ENCODE data around the gene TRIM9. TPM values are rescaled to one million over a fixed set of nuclear protein-coding genes. Genes with fewer than 3 reads are reported as not detected.

The TRIM9 gene
- total RNA-seq, 1 donor from 2014 or later = 2.2 TPM

DNA sequence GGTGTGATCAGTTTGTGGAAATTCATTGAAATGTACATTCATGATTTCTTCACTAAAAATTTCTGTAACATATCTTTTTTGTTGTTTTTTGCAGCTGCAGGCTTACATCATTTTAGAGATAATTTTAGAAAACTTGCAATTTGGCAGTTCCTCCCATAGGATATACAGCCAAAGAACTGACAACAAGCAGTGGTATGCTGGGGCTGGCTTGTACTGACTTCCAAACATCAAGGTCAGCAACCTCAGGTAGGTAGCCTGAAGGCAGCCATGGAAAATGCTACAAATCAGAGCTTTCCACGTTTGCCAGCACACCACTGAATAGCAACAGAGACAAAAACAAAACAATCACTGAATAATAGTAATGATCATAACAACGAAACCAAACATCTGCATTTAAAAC, 21.2 kb downstream of the TRIM9 start:
- Histone ChIP-seq H3K9me3 (no peaks in the 10 kb centered on the region), H3K27ac (no peak overlapping the region), H3K36me3 (no peaks in the 10 kb centered on the region), H3K27me3 (no peaks in the 10 kb centered on the region), H3K4me3 (no peak overlapping the region), H3K4me1 (no peaks in the 10 kb centered on the region)
- intact Hi-C loops (cut with DNase I) = no loop called here
- no peak for DNase-seq (ENCODE audit: extremely low spot score in 2 of 2)
- TF ChIP-seq POLR2A (IDR thresholded peaks at IDR 0.05) (no peak), POLR2AphosphoS5 (IDR thresholded peaks at IDR 0.05; ENCODE audit: insufficient read depth in 1 of 2, low read depth in 1 of 2) (no peak)
- TF ChIP-seq, protein P1, sequence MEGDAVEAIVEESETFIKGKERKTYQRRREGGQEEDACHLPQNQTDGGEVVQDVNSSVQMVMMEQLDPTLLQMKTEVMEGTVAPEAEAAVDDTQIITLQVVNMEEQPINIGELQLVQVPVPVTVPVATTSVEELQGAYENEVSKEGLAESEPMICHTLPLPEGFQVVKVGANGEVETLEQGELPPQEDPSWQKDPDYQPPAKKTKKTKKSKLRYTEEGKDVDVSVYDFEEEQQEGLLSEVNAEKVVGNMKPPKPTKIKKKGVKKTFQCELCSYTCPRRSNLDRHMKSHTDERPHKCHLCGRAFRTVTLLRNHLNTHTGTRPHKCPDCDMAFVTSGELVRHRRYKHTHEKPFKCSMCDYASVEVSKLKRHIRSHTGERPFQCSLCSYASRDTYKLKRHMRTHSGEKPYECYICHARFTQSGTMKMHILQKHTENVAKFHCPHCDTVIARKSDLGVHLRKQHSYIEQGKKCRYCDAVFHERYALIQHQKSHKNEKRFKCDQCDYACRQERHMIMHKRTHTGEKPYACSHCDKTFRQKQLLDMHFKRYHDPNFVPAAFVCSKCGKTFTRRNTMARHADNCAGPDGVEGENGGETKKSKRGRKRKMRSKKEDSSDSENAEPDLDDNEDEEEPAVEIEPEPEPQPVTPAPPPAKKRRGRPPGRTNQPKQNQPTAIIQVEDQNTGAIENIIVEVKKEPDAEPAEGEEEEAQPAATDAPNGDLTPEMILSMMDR (IDR thresholded peaks at IDR 0.05) = no peak

DNA sequence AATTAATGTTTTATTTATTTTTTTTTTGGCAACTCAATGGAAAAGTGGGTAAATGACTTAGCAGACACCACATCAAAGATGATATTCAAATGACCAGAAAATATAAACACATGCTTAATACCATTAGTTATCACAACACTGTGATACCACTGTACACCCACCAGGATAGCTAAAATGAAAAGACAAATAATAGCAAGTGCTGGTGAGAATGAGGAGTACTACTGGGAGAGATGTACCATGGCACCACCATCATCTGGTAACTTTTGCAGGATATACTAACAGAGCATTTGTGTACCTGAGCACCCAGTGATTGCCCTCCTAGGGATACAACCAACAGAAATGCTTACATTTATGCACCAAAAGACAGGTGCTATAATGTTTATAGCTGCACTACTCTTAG, 21.9 kb downstream of the TRIM9 start:
- intact Hi-C loops (cut with DNase I) = no loop called here
- H3K36me3 ChIP-seq = no peaks in the 10 kb centered on the region

DNA sequence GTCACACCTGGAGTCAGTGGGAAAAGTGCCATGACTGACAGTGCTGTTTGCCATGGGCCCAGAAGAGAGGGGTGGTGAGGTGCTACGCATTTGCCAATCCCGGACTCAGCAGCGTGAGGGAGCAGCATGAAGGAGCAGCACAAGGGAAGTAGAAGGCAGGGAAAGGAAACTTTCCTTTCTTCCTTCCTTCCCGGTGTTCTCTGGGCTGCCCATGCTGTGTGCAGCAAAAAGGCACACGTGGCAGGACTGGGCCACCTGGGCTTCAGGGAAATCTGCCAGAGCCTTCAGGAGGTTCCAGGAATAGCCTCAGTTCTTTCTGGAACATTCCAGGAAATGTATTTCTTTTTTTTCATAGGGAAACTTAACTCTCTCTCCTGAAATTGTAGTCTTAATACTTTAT, 23.0 kb downstream of the TRIM9 start:
- H3K36me3 ChIP-seq = no peaks in the 10 kb centered on the region
- H3K27ac ChIP-seq = no peak overlapping the region
- no peaks in the 10 kb centered on the region for H3K27me3 ChIP-seq
- intact Hi-C loops (cut with DNase I) = no loop called here
- no peak for TF ChIP-seq POLR2AphosphoS5 (IDR thresholded peaks at IDR 0.05; ENCODE audit: insufficient read depth in 1 of 2, low read depth in 1 of 2)
- TF ChIP-seq, protein P1 (IDR thresholded peaks at IDR 0.05) = no peak
- TF ChIP-seq POLR2A (IDR thresholded peaks at IDR 0.05) = no peak
- no peaks in the 10 kb centered on the region for H3K4me1 ChIP-seq
- no peak for DNase-seq (ENCODE audit: extremely low spot score in 2 of 2)
- H3K4me3 ChIP-seq = no peak overlapping the region
- no peaks in the 10 kb centered on the region for H3K9me3 ChIP-seq

More for the DNA sequence above, 21.9 kb downstream of the TRIM9 start:
- H3K9me3 ChIP-seq = no peaks in the 10 kb centered on the region
- TF ChIP-seq, protein P1 (IDR thresholded peaks at IDR 0.05) = no peak
- TF ChIP-seq POLR2A (IDR thresholded peaks at IDR 0.05) = no peak
- TF ChIP-seq POLR2AphosphoS5 (IDR thresholded peaks at IDR 0.05; ENCODE audit: insufficient read depth in 1 of 2, low read depth in 1 of 2) = no peak
- H3K4me1 ChIP-seq = no peaks in the 10 kb centered on the region
- H3K27me3 ChIP-seq = no peaks in the 10 kb centered on the region
- H3K4me3 ChIP-seq = no peak overlapping the region
- DNase-seq (ENCODE audit: extremely low spot score in 2 of 2) = no peak
- no peak overlapping the region for H3K27ac ChIP-seq

DNA sequence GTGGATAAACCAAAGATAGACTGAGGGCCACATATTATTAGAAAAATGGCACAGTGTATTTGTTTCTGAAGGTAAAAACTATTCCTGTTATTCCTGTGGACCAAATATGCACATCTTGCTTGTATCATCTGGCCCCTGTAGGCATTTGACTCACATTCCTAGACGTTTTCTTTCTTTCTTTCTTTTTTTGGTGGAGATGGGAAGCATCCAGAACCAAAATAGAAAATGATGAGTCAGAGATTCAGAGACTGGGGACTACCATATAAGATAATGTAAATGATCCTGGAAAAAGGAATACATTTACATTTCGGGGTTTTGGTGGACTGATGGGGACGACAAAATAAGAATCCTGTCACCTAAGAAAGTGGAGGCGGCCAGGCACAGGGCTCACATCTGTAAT, 24.2 kb downstream of the TRIM9 start:
- Histone ChIP-seq H3K27ac (no peak overlapping the region), H3K4me3 (no peak overlapping the region), H3K9me3 (no peaks in the 10 kb centered on the region), H3K4me1 (no peaks in the 10 kb centered on the region), H3K27me3 (no peaks in the 10 kb centered on the region), H3K36me3 (no peaks in the 10 kb centered on the region)
- intact Hi-C loops (cut with DNase I) = no loop called here
- no peak for DNase-seq (ENCODE audit: extremely low spot score in 2 of 2)
- TF ChIP-seq, protein P1 (IDR thresholded peaks at IDR 0.05) = no peak
- TF ChIP-seq POLR2A (IDR thresholded peaks at IDR 0.05) = no peak
- TF ChIP-seq POLR2AphosphoS5 (IDR thresholded peaks at IDR 0.05; ENCODE audit: insufficient read depth in 1 of 2, low read depth in 1 of 2) = no peak

DNA sequence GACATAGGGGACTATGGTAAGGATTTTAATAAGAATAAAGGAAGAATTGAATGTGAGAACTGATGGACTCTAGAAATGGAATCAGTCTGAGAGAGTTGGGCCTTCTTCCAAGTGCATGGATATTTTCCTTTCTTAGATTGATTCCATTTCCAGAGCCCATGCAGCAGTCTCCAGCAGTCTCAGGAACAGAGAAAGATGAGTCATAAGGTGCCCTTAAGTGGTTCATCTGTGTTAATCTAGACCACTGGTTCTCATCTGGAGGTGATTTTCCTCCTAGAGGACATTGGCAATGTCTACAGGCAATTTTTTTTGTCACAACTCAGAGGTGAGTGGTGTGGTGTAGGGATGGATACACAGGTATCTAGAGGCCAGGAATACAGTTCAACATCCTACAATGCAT, 25.9 kb downstream of the TRIM9 start:
- intact Hi-C loops (cut with DNase I) = no loop called here
- Histone ChIP-seq H3K27ac (no peak overlapping the region), H3K36me3 (no peaks in the 10 kb centered on the region), H3K27me3 (no peaks in the 10 kb centered on the region), H3K9me3 (no peaks in the 10 kb centered on the region), H3K4me3 (no peak overlapping the region), H3K4me1 (no peaks in the 10 kb centered on the region)
- TF ChIP-seq POLR2A (IDR thresholded peaks at IDR 0.05) = no peak
- TF ChIP-seq, protein P1 (IDR thresholded peaks at IDR 0.05) = no peak
- TF ChIP-seq POLR2AphosphoS5 (IDR thresholded peaks at IDR 0.05; ENCODE audit: insufficient read depth in 1 of 2, low read depth in 1 of 2) = no peak
- DNase-seq (ENCODE audit: extremely low spot score in 2 of 2) = no peak

Data from vagina (tissue), 2 donors.